Pons (tissue), 1 donor: Measurements from ENCODE around the gene SCRG1.

ENCODE experiments used
- DNase-seq: peaks from one replicate; pipeline ENCODE4 v3.0.0-alpha.2; 2016; ENCODE audit warnings: low spot score

SCRG1 gene

DNA sequence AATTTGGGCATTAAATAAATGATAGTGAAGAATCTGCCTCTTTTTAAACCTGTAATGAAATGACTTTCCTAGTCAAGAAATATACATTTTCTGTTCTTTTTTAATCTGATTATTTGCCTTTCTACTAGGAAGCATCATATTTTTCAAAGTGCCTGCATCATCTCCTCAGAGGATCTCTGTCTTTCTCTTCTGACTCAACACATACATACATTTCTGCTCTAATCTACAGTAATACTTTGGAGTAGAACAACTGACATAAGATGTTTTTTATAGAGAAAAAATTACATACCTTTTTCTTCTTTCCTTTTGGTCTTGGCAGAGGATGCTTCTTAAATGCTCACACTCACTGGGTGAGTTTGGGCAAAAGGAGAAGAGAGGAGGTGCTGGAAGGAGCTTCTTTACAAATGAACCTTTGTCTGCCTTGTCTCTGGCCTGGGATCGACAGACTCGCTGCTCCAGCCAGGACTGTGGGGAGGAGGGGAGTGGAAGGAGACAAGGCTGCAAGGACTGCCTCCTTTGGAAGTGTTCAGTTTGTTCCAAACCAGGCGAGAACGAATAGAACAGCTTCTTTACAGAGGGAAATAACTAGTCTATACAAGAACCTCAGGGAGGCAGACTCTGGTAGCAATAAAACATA, at the start of gene SCRG1:
TSS of gene SCRG1 (minus strand) at position 338 of the 637 bp plus-strand sequence. CDS start 7,702 bp downstream, outside the sequence.
- DNase-seq, result peak; percentile 91

- peak; percentile 93 for DNase-seq
Observed at GRCh38 chr4:173448103-173448502, 49.2 kb upstream of the SCRG1 start.

DNA sequence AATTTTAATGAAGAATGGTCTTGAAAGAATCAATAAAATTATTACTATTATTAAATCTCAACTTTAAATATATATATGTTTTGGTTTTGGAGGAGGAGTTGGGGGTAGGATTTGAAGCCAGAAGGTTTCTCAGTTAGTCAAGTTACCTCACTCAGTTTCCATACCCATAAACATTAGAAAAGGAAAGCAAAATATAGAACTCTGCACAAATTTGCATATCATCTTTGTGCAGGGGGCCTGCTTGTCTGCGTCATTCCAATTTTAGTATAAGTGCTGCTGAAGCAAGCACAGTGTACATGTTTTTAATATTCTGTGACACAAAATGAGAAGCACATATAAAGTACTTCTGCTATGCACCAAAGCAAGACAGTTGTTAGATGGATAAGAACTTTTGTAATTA, 47.5 kb upstream of the SCRG1 start:
- DNase-seq, result no peak

- no peak for DNase-seq
Observed at GRCh38 chr4:173443121-173443520, 44.2 kb upstream of the SCRG1 start.

- DNase-seq, result no peak
Observed at GRCh38 chr4:173442223-173442932, 43.5 kb upstream of the SCRG1 start.

GRCh38 chr4:173440888-173441287, 42.0 kb upstream of the SCRG1 start:
- DNase-seq, result no peak

GRCh38 chr4:173436771-173437265, 37.9 kb upstream of the SCRG1 start:
- DNase-seq, result no peak

DNA sequence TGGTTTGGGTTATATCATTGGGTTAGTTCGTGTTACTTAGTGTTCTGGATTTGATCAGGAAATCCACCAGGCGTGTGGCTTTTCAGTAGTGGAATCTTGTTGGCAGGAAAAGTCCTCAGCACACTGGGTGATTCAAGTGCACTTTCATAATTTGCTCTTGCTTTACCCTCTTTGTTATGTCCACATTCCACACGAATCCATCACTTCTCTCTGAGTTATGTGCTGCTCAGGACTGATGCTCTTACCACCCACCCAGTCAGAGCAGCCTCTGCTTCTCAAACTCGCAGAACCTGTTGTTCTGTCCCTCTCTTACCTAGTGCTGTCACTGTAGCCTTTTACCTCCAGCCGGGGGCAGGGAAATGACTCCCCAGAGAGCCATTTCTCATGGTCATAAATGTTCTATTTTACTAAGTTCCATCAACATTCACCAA, 37.2 kb upstream of the SCRG1 start:
- no peak for DNase-seq

- DNase-seq, result no peak
Observed at GRCh38 chr4:173434231-173434630, 35.3 kb upstream of the SCRG1 start.

- DNase-seq, result no peak
Observed at GRCh38 chr4:173433447-173433846, 34.5 kb upstream of the SCRG1 start.

- no peak for DNase-seq
Observed at GRCh38 chr4:173432430-173432829, 33.5 kb upstream of the SCRG1 start.

GRCh38 chr4:173426064-173426463, 27.1 kb upstream of the SCRG1 start:
- DNase-seq, result no peak

- DNase-seq, result no peak
Observed at GRCh38 chr4:173424899-173425805, 26.2 kb upstream of the SCRG1 start.

GRCh38 chr4:173420801-173421200, 21.9 kb upstream of the SCRG1 start:
- DNase-seq, result no peak

DNA sequence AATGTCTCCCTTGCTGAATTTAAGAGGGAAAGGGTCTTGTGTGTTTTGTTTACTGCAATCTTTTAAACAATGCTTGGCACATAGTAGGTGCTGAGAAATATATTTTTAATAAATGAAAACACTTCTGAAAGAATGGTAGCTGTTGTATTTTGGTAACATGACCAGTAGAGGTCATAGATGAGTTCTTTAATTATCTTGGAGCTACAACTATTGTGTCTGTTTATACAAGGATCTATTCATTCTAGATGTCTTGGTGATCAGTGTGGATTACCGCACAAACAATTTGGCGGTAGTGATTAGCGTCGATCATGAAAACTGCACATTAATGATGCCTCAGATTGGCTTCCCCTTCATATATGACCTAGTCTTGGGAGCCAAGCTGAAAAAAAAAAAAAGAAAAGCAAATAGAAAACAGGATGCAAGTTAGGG, 21.4 kb upstream of the SCRG1 start:
- DNase-seq, result peak; percentile 72

DNA sequence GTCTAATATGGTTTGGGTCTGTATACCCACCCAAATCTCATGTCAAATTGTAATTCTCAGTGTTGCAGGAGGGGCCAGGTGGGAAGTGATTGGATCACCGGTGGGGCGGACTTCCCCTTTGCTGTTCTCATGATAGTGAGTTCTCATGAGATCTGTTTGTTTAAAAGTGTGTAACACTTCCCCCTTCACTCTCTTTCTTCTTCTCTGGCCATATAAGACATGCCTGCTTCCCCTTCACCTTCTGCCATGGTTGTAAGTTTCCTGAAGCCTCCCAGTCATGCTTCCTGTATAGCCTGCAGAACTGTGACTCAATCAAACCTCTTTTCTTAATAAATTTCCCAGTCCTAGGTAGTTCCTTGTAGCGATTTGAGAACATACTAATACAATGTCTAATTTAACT, 19.7 kb upstream of the SCRG1 start:
- no peak for DNase-seq

DNA sequence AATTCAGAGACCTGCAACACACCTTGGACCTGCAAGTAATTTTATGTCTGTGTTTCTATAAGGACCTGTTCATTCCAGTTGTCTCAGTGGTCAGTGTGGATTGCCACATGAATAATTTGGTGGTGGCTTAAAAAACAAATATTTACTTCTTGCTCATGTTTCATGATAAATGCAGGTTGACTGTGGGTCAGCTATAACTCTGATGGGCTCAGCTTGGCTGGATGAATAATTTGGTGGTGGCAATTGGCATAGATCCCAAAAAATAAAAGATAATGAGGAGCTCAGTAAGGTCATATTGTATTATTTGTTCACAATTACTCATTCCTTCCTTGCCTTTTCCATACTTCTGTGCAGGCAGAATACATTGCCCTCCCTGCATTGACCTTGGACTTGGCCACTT, 18.9 kb upstream of the SCRG1 start:
- no peak for DNase-seq

DNA sequence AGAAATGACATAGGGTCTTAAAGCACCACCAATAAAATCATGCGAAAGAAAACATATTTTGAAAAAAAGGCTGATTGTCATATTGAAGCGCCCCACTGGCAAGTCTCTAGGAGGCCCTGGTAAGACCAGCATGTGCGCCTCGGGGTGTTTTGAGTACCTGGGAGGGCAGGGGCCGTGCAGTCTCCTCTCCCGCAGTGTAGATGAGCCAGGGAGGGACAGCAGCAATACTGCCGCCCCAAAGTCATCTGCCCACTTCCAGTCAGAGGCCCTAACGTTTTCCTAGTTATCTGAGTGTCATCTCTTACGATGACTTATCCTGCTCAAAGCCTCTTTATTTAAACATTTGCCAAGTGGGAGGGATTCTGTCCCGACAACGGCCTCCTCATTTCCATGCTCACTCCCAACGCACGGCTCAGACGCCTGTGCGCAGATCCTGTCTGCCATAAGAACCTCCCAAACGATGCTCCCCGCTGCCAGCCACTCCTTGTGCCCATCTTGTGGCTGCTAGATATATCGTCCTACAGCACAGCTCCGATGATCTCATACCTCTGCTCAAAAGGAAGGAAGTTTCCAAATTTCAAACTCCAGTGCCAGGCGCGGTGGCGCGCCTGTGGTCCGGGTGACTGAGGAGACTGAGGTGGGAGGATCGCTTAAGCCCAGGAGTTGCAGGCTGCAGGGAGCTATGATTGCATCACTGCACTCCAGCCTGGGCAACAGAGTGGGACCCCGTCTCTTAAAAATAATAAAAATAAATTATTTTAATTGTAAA, 17.2 kb upstream of the SCRG1 start:
- peak; percentile 52 for DNase-seq

DNA sequence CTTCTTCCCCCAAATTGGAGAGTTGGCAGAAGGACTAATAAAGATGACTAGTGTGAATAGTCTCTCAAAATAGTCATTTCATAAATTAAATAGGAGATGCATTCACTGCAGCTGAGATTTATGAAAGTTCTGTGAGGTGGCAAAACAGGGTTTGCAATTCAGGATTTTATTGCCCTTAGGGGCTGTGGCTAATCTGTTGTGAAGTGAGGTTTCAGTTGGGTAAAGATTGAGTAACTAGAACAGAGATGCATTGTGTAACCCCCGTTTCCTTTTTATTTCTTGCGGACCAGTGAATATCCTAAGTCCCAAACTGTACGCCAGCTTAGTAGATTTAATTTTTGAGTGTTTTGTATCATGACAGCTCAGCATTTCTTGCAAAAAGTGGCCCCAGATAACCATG, 16.2 kb upstream of the SCRG1 start:
- DNase-seq, result peak; percentile 49

- DNase-seq, result no peak
Observed at GRCh38 chr4:173414456-173414855, 15.5 kb upstream of the SCRG1 start.

DNA sequence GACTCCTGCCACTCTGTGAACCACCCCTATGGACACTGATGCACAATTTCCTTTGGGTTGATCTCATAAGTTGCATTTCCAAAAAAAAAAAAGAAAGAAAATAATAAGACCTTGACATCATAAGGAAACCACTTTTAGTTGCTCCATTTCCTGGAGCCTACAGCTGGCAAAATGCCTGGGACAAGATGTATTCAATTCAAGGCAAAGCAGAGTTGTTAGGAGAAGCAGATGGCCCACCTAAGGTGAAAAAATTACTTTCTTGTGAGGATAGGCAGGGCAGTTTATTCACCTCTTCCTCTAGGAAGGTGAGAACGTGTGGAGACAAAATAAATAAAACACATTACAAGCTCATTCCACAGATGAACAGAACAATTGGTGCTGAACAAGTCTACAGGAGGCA, 14.1 kb upstream of the SCRG1 start:
- DNase-seq, result no peak
